A673 (cell line): ENCODE measurements around the gene TTC14. TPM values are rescaled to one million over a fixed set of nuclear protein-coding genes. Genes with fewer than 3 reads are reported as not detected.

Experiments
- BruUV-seq: library from RNA; stranded (reverse); fragments of 400-500 nt; replicated peaks from 2 replicates; lab custom pipeline; 2021; lab: Mats Ljungman, UMichigan
- CTCF ChIA-PET: fragments of 300-600 bp; sonication (Branson Sonifier 250); formaldehyde crosslinking; loops from one replicate; lab custom pipeline; 2022; ENCODE audit warnings: antibody characterized with exemption; lab: Charles Lee
- POLR2A ChIA-PET: fragments of 300-600 bp; sonication (Branson Sonifier 250); formaldehyde crosslinking; loops from one replicate; lab custom pipeline; 2022; ENCODE audit warnings: antibody characterized with exemption; ENCODE audit not compliant: low non-redundant PET; lab: Charles Lee
- DNase-seq: peaks from one replicate; pipeline ENCODE4 v3.0.0-alpha.2; 2015; ENCODE audit warnings: low spot score
- H3K27ac ChIP-seq: fragments of 200-600 bp; sonication (generic); 2 replicates; pipeline ENCODE4 v1.5.1; 2016; ENCODE audit warnings: mixed run types, low read depth, mild to moderate bottlenecking, mixed read lengths, antibody characterized with exemption, low read length; ENCODE audit not compliant: poor library complexity, severe bottlenecking
- H3K27me3 ChIP-seq: fragments of 200-600 bp; sonication (generic); replicated peaks from 2 replicates; pipeline ENCODE4 v1.6.1; 2017; ENCODE audit warnings: mixed run types, low read depth, mild to moderate bottlenecking, mixed read lengths, antibody characterized with exemption, low read length; ENCODE audit not compliant: insufficient read depth, poor library complexity
- H3K36me3 ChIP-seq: fragments of 200-600 bp; sonication (generic); 2 replicates; pipeline ENCODE4 v1.6.1; 2016; ENCODE audit warnings: mixed run types, mild to moderate bottlenecking, mixed read lengths, antibody characterized with exemption, low read length; ENCODE audit not compliant: insufficient read depth, poor library complexity, severe bottlenecking
- H3K4me1 ChIP-seq: fragments of 200-600 bp; sonication (generic); 2 replicates; pipeline ENCODE4 v1.6.1; 2017; ENCODE audit warnings: mixed run types, mild to moderate bottlenecking, mixed read lengths, antibody characterized with exemption, low read length; ENCODE audit not compliant: insufficient read depth, poor library complexity, severe bottlenecking
- H3K4me3 ChIP-seq: fragments of 200-600 bp; sonication (generic); 2 replicates; pipeline ENCODE4 v1.5.1; 2016; ENCODE audit warnings: low read depth, mixed run types, mild to moderate bottlenecking, mixed read lengths, low read length; ENCODE audit not compliant: poor library complexity, severe bottlenecking
- H3K9me3 ChIP-seq: fragments of 200-600 bp; sonication (generic); 2 replicates; pipeline ENCODE4 v1.6.1; 2016; ENCODE audit warnings: mixed run types, low read depth, mild to moderate bottlenecking, mixed read lengths, antibody characterized with exemption, low read length; ENCODE audit not compliant: poor library complexity, severe bottlenecking
- CTCF ChIP-seq: fragments of 300-800, 200-600 bp; sonication (generic); conservative IDR thresholded peaks from 2 replicates; pipeline ENCODE4 v1.5.1; 2017; ENCODE audit warnings: low read depth, mild to moderate bottlenecking, antibody characterized with exemption, low read length, moderate library complexity, mixed read lengths
- EZH2 ChIP-seq: fragments of 200-600 bp; sonication (generic); IDR thresholded peaks from 2 replicates; pipeline ENCODE4 v1.6.1; 2017; ENCODE audit warnings: borderline replicate concordance, low read depth, mild to moderate bottlenecking, mixed read lengths, antibody characterized with exemption, low read length; ENCODE audit not compliant: poor library complexity, severe bottlenecking
- intact Hi-C: fragments of 100-400 bp; cut with micrococcal nuclease; formaldehyde crosslinking; loops from one replicate; pipeline ENCODE4 v1.10.0; 2022; ENCODE audit not compliant: unreplicated experiment
- total RNA-seq: library from RNA; stranded (reverse); gene quantifications from 2 replicates; pipeline ENCODE4 v1.2.3, GENCODE V29; 2021

The TTC14 gene
- total RNA-seq, 1 experiment from 2014 or later = 30.0 TPM

DNA sequence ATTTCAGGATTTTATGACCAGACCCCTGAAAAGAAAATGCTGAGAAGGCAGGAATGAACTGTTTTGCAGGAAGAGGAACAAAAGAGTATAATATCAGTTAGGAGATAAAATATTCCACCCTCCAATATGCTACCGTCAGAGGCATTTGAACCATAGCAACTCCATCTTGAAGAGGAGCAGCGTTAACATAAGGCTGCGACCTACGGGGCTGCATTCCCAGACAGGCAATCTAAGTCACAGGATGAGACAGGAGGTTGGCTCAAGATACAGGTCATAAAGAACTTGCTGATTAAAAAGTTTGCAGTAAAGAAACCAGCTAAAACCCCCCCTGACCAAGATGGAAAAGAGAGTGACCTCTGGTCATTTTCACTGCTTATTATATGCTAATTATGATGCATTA, 54.4 kb downstream of the TTC14 start:
- Histone ChIP-seq H3K27me3 (peaks cover 49% of the 10 kb centered on the region), H3K4me1 (no peaks in the 10 kb centered on the region), H3K4me3 (peak overlapping the region; percentile 20), H3K36me3 (no peaks in the 10 kb centered on the region), H3K9me3 (no peaks in the 10 kb centered on the region), H3K27ac (no peak overlapping the region)
- TF ChIP-seq CTCF (no peak), EZH2 (no peak)
- ChIA-PET POLR2A (no interaction called here), CTCF (no interaction called here)
- BruUV-seq = no TSS peak
- no peak for DNase-seq
- intact Hi-C loops = no loop called here

DNA sequence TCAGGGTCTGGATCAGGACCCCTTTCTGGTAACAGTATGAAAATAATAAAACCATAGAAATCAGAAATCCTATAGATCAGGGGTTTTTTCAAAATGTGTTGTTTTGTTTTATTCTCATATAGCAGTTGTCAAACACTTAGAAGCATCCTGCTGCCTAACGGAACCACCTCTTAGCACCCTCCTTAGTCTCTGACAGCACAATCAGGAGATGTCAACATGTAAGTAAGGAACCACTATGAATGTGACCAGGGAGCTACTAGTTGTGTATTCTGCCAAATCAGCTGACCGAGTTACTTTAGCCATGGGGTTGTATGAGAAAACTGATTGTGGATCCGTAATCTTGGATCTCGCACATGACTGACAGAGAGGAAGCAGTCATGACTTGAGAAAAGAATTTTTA, 55.1 kb downstream of the TTC14 start:
- TF ChIP-seq EZH2 = no peak
- no peak for TF ChIP-seq CTCF
- BruUV-seq = no TSS peak
- no peak overlapping the region for H3K27ac ChIP-seq
- H3K9me3 ChIP-seq = no peaks in the 10 kb centered on the region
- intact Hi-C loops = no loop called here
- H3K27me3 ChIP-seq = peaks cover 48% of the 10 kb centered on the region
- ChIA-PET CTCF (no interaction called here), POLR2A (no interaction called here)
- no peak overlapping the region for H3K4me3 ChIP-seq
- no peaks in the 10 kb centered on the region for H3K4me1 ChIP-seq
- H3K36me3 ChIP-seq = no peaks in the 10 kb centered on the region
- no peak for DNase-seq

Other genes with a start within 250 kb of the TTC14 start
- gene CCDC39, start 77.3 kb downstream of the TTC14 start, total RNA-seq = not detected in 2 replicates